IgD-negative memory B cell (primary cell): Measurements from ENCODE around the gene ZNF584. TPM values are rescaled to one million over a fixed set of nuclear protein-coding genes. Genes with fewer than 3 reads are reported as not detected.
"Not testable (repeated sequence)": the region's sequence is repeated elsewhere in the genome, so short reads cannot be mapped to it uniquely, and the experiment has no call there.

Experiments used
- H3K27ac Mint-ChIP-seq, 3 donors: one replicate each; pipeline ENCODE4 v1.8.0; 2020 to 2022; ENCODE audit warnings: mild to moderate bottlenecking in 3 of 3, mixed read lengths in 3 of 3, moderate library complexity in 1 of 3
- H3K27me3 Mint-ChIP-seq: one replicate; pipeline ENCODE4 v1.8.0; 2021; ENCODE audit warnings: mixed read lengths
- H3K36me3 Mint-ChIP-seq: one replicate; pipeline ENCODE4 v1.8.0; 2020; ENCODE audit warnings: mild to moderate bottlenecking, mixed read lengths
- H3K4me1 Mint-ChIP-seq, 3 donors: one replicate each; pipeline ENCODE4 v1.8.0; 2020 to 2022; ENCODE audit warnings: mixed read lengths in 3 of 3, mild to moderate bottlenecking in 1 of 3
- H3K4me3 Mint-ChIP-seq, 4 donors: one replicate each; pipeline ENCODE4 v1.8.0; 2020 to 2022; ENCODE audit warnings: mild to moderate bottlenecking in 4 of 4, mixed read lengths in 4 of 4, moderate library complexity in 3 of 4
- H3K9me3 Mint-ChIP-seq, 3 donors: one replicate each; pipeline ENCODE4 v1.8.0; 2020 to 2021; ENCODE audit warnings: mixed read lengths in 3 of 3, mild to moderate bottlenecking in 1 of 3
- polyA plus RNA-seq: library from polyadenylated mRNA; unstranded; fragments of 300-500 nt; fragmentation: Illumina TruSeq; gene quantifications from one replicate; pipeline ENCODE4 v1.2.3, GENCODE V29; 2021

ZNF584 gene
- polyA plus RNA-seq: 3.5 TPM

GRCh38 chr19:58408152-58409009, at the start of gene ZNF584:
TSS of gene ZNF584 (plus strand) at chr19:58408649. CDS start at chr19:58409148, 499 bp downstream.
- peaks cover 15 to 24% (median 22%) of the 10 kb centered on the region in 3 donors for H3K4me1 Mint-ChIP-seq
- peak within 1 kb of the TSS; percentile 94 to 96 (median 95) for H3K27ac Mint-ChIP-seq
- H3K27me3 Mint-ChIP-seq: no peaks in the 10 kb centered on the region
- H3K36me3 Mint-ChIP-seq: peaks cover 7% of the 10 kb centered on the region
- H3K4me3 Mint-ChIP-seq: peak within 1 kb of the TSS; percentile 97 to 99 (median 98)
- peaks cover 0 to 1% (median 0%) of the 10 kb centered on the region in 3 donors for H3K9me3 Mint-ChIP-seq

- Mint-ChIP-seq H3K36me3 (no peaks in the 10 kb centered on the region), H3K9me3 (no peaks in the 10 kb centered on the region), H3K27ac (peak overlapping the region; percentile 74 to 95 (median 89)), H3K27me3 (no peaks in the 10 kb centered on the region), H3K4me1 (peaks cover 0 to 14% (median 9%) of the 10 kb centered on the region in 3 donors), H3K4me3 (peak overlapping the region; percentile 96 to 97 (median 97))
These were observed 46.6 kb upstream of the ZNF584 start for GRCh38 chr19:58361900-58362271.

GRCh38 chr19:58362272-58362994, 46.0 kb upstream of the ZNF584 start, which contains the start of gene ZNF497:
TSS of gene ZNF497 (minus strand) at chr19:58362751. CDS start at chr19:58357635, 5,116 bp downstream.
- peak within 1 kb of the TSS; percentile 74 to 95 (median 89) for H3K27ac Mint-ChIP-seq

GRCh38 chr19:58364146-58364545, 44.3 kb upstream of the ZNF584 start:
- Mint-ChIP-seq H3K27ac (peak overlapping the region in 1 of 3 donors; percentile 89), H3K4me3 (peak overlapping the region; percentile 30 to 87 (median 75))

More at GRCh38 chr19:58362272-58362994, 46.0 kb upstream of the ZNF584 start, which contains the start of gene ZNF497:
- Mint-ChIP-seq H3K9me3 (no peaks in the 10 kb centered on the region), H3K4me3 (peak within 1 kb of the TSS; percentile 96 to 97 (median 97)), H3K27me3 (no peaks in the 10 kb centered on the region), H3K36me3 (no peaks in the 10 kb centered on the region), H3K4me1 (peaks cover 0 to 14% (median 9%) of the 10 kb centered on the region in 3 donors)

GRCh38 chr19:58366585-58367430, 41.6 kb upstream of the ZNF584 start:
- Mint-ChIP-seq H3K27me3 (no peaks in the 10 kb centered on the region), H3K4me3 (no peak overlapping the region), H3K27ac (peak overlapping the region in 1 of 3 donors; percentile 45), H3K9me3 (no peaks in the 10 kb centered on the region), H3K4me1 (peaks cover 0 to 12% (median 8%) of the 10 kb centered on the region in 3 donors), H3K36me3 (no peaks in the 10 kb centered on the region)

More at GRCh38 chr19:58364146-58364545, 44.3 kb upstream of the ZNF584 start:
- no peaks in the 10 kb centered on the region for H3K27me3 Mint-ChIP-seq
- H3K36me3 Mint-ChIP-seq: no peaks in the 10 kb centered on the region
- H3K9me3 Mint-ChIP-seq: no peaks in the 10 kb centered on the region
- H3K4me1 Mint-ChIP-seq: peaks cover 0 to 14% (median 9%) of the 10 kb centered on the region in 3 donors

GRCh38 chr19:58367698-58368454, 40.6 kb upstream of the ZNF584 start:
- Mint-ChIP-seq H3K4me3 (no peak overlapping the region), H3K27ac (no peak overlapping the region), H3K9me3 (no peaks in the 10 kb centered on the region), H3K27me3 (no peaks in the 10 kb centered on the region), H3K4me1 (peaks cover 0 to 5% (median 4%) of the 10 kb centered on the region in 3 donors), H3K36me3 (no peaks in the 10 kb centered on the region)

- no peaks in the 10 kb centered on the region for H3K36me3 Mint-ChIP-seq
- no peaks in the 10 kb centered on the region for H3K27me3 Mint-ChIP-seq
- H3K4me1 Mint-ChIP-seq: peaks cover 0 to 5% (median 4%) of the 10 kb centered on the region in 3 donors
- H3K4me3 Mint-ChIP-seq: no peak overlapping the region
- H3K9me3 Mint-ChIP-seq: no peaks in the 10 kb centered on the region
- H3K27ac Mint-ChIP-seq: no peak overlapping the region
These were observed 39.7 kb upstream of the ZNF584 start for GRCh38 chr19:58368561-58369360.

GRCh38 chr19:58372311-58373133, 35.9 kb upstream of the ZNF584 start:
- Mint-ChIP-seq H3K36me3 (no peaks in the 10 kb centered on the region), H3K9me3 (no peaks in the 10 kb centered on the region), H3K4me3 (no peak overlapping the region), H3K27ac (no peak overlapping the region), H3K4me1 (no peaks in the 10 kb centered on the region), H3K27me3 (no peaks in the 10 kb centered on the region)

- no peak overlapping the region for H3K4me3 Mint-ChIP-seq
- H3K4me1 Mint-ChIP-seq: peaks cover 0 to under 1% (median 0%) of the 10 kb centered on the region in 3 donors
- no peaks in the 10 kb centered on the region for H3K36me3 Mint-ChIP-seq
- H3K9me3 Mint-ChIP-seq: no peaks in the 10 kb centered on the region
- peak overlapping the region in 1 of 3 donors; percentile 28 for H3K27ac Mint-ChIP-seq
- no peaks in the 10 kb centered on the region for H3K27me3 Mint-ChIP-seq
These were observed 34.2 kb upstream of the ZNF584 start for GRCh38 chr19:58374200-58374599.

- not testable (repeated sequence) for H3K9me3 Mint-ChIP-seq, H3K27ac Mint-ChIP-seq, H3K36me3 Mint-ChIP-seq, H3K27me3 Mint-ChIP-seq, H3K4me3 Mint-ChIP-seq
- peaks cover 6 to 14% (median 12%) of the 10 kb centered on the region in 3 donors for H3K4me1 Mint-ChIP-seq
These were observed 31.7 kb upstream of the ZNF584 start for GRCh38 chr19:58376724-58377123.

- H3K4me3 Mint-ChIP-seq: peak overlapping the region; percentile 92 to 98 (median 96)
- H3K36me3 Mint-ChIP-seq: no peaks in the 10 kb centered on the region
- no peaks in the 10 kb centered on the region for H3K27me3 Mint-ChIP-seq
- peaks cover 6 to 19% (median 15%) of the 10 kb centered on the region in 3 donors for H3K4me1 Mint-ChIP-seq
- no peaks in the 10 kb centered on the region for H3K9me3 Mint-ChIP-seq
- H3K27ac Mint-ChIP-seq: peak overlapping the region; percentile 88 to 99 (median 90)
These were observed 29.2 kb upstream of the ZNF584 start for GRCh38 chr19:58379246-58379645.

GRCh38 chr19:58380037-58380661, 28.3 kb upstream of the ZNF584 start:
- peak overlapping the region; percentile 98 to 100 (median 99) for H3K27ac Mint-ChIP-seq
- no peaks in the 10 kb centered on the region for H3K9me3 Mint-ChIP-seq
- H3K36me3 Mint-ChIP-seq: no peaks in the 10 kb centered on the region
- no peaks in the 10 kb centered on the region for H3K27me3 Mint-ChIP-seq
- H3K4me3 Mint-ChIP-seq: peak overlapping the region; percentile 92 to 98 (median 96)
- H3K4me1 Mint-ChIP-seq: peaks cover 6 to 19% (median 15%) of the 10 kb centered on the region in 3 donors
